IMR-90 (cell line): Measurements from ENCODE around the gene TRIM41. TPM values are rescaled to one million over a fixed set of nuclear protein-coding genes. Genes with fewer than 3 reads are reported as not detected.
A peak's percentile ranks its signal among the peaks of the same experiment; 100 is the strongest.

Experiments used
- ATAC-seq: fragments of 200-7000 bp; cut with Tn5 transposase; 2 replicates; pipeline ENCODE4 v1.9.1; 2020; ENCODE audit warnings: low read depth, mild to moderate bottlenecking, moderate library complexity
- BruUV-seq: library from RNA; stranded (reverse); fragments of 400-500 nt; replicated peaks from 2 replicates; lab custom pipeline; 2021; lab: Mats Ljungman, UMichigan
- CTCF ChIA-PET: fragments of 300-600 bp; formaldehyde crosslinking; extraction: SDS; loops from one replicate; lab custom pipeline; 2021; ENCODE audit warnings: antibody characterized with exemption; lab: Yijun Ruan, JAX
- POLR2A ChIA-PET: fragments of 300-600 bp; sonication (Branson Sonifier 250); formaldehyde crosslinking; loops from one replicate; lab custom pipeline; 2022; ENCODE audit warnings: antibody characterized with exemption; ENCODE audit not compliant: unreplicated experiment; lab: Charles Lee
- DNase-seq: peaks from one replicate; pipeline ENCODE4 v3.0.0; 2013
- H2AFZ ChIP-seq: replicated peaks from 2 replicates; pipeline ENCODE3; 2013; ENCODE audit warnings: low read length, mild to moderate bottlenecking; ENCODE audit not compliant: poor library complexity
- H2AK5ac ChIP-seq: 2 replicates; pipeline ENCODE4 v1.6.1; 2013; ENCODE audit warnings: low read depth, low read length, inconsistent platforms
- H2AK9ac ChIP-seq: replicated peaks from 2 replicates; pipeline ENCODE3; 2013; ENCODE audit warnings: mild to moderate bottlenecking, low read depth, low read length, moderate library complexity; ENCODE audit not compliant: poor library complexity
- H2BK120ac ChIP-seq: 2 replicates; pipeline ENCODE4 v1.6.1; 2013; ENCODE audit warnings: low read depth, low read length, inconsistent platforms
- H2BK15ac ChIP-seq: 3 replicates; pipeline ENCODE4 v1.6.1; 2013; ENCODE audit warnings: low read depth, low read length, inconsistent platforms
- H2BK20ac ChIP-seq: 2 replicates; pipeline ENCODE4 v1.6.1; 2013; ENCODE audit warnings: low read depth, mild to moderate bottlenecking, inconsistent platforms, low read length, moderate library complexity
- H2BK5ac ChIP-seq: 2 replicates; pipeline ENCODE4 v1.6.1; 2013; ENCODE audit warnings: mild to moderate bottlenecking, low read depth, low read length, inconsistent platforms; ENCODE audit not compliant: poor library complexity, severe bottlenecking
- H3K14ac ChIP-seq: replicated peaks from 2 replicates; pipeline ENCODE4 v1.6.1; 2013; ENCODE audit warnings: low read depth, low read length, inconsistent platforms
- H3K18ac ChIP-seq: 2 replicates; pipeline ENCODE4 v1.6.1; 2013; ENCODE audit warnings: low read depth, low read length, control low read depth
- H3K23ac ChIP-seq: 2 replicates; pipeline ENCODE4 v1.6.1; 2013; ENCODE audit warnings: low read depth, low read length, inconsistent platforms
- H3K27ac ChIP-seq: 2 replicates; pipeline ENCODE4 v1.5.1; 2013; ENCODE audit warnings: mild to moderate bottlenecking, control low read depth, low read length; ENCODE audit not compliant: insufficient read depth
- H3K27me3 ChIP-seq: 2 replicates; pipeline ENCODE4 v1.6.1; 2013; ENCODE audit warnings: low read length; ENCODE audit not compliant: control insufficient read depth, insufficient read depth
- H3K36me3 ChIP-seq: 2 replicates; pipeline ENCODE4 v1.6.1; 2013; ENCODE audit warnings: low read length, mixed read lengths; ENCODE audit not compliant: control insufficient read depth, insufficient read depth
- H3K4ac ChIP-seq: 2 replicates; pipeline ENCODE4 v1.6.1; 2013; ENCODE audit warnings: low read depth, low read length, inconsistent platforms
- H3K4me1 ChIP-seq: 2 replicates; pipeline ENCODE4 v1.6.1; 2013; ENCODE audit warnings: low read length, mixed read lengths; ENCODE audit not compliant: control insufficient read depth, insufficient read depth
- H3K4me2 ChIP-seq: 2 replicates; pipeline ENCODE4 v1.6.1; 2013; ENCODE audit warnings: low read depth, mild to moderate bottlenecking, control low read depth, low read length, moderate library complexity
- H3K4me3 ChIP-seq: 2 replicates; pipeline ENCODE4 v1.5.1; 2013; ENCODE audit warnings: low read depth, mild to moderate bottlenecking, control low read depth, low read length, moderate library complexity; ENCODE audit not compliant: insufficient read depth
- H3K56ac ChIP-seq: 2 replicates; pipeline ENCODE4 v1.6.1; 2013; ENCODE audit warnings: low read length, inconsistent platforms; ENCODE audit not compliant: insufficient read depth; ENCODE audit errors: extremely low read depth
- H3K79me1 ChIP-seq, 2 experiments: 2 replicates each; pipeline ENCODE4 v1.6.1; 2013; ENCODE audit warnings: low read length in 2 of 2, inconsistent platforms in 1 of 2, low read depth in 1 of 2
- H3K9ac ChIP-seq: 2 replicates; pipeline ENCODE4 v1.6.1; 2013; ENCODE audit warnings: low read depth, low read length, control low read depth
- H3K9me1 ChIP-seq: 2 replicates; pipeline ENCODE4 v1.6.1; 2013; ENCODE audit warnings: low read length, inconsistent platforms; ENCODE audit not compliant: insufficient read depth
- H3K9me3 ChIP-seq: 2 replicates; pipeline ENCODE4 v1.6.1; 2013; ENCODE audit warnings: low read length; ENCODE audit not compliant: control insufficient read depth, insufficient read depth
- H4K20me1 ChIP-seq: 2 replicates; pipeline ENCODE4 v1.6.1; 2013; ENCODE audit warnings: low read length, inconsistent platforms; ENCODE audit not compliant: insufficient read depth
- H4K5ac ChIP-seq: 2 replicates; pipeline ENCODE4 v1.6.1; 2013; ENCODE audit warnings: mild to moderate bottlenecking, low read depth, low read length, control low read depth
- H4K8ac ChIP-seq, 2 experiments: 2 replicates each; pipeline ENCODE4 v1.6.1; 2013; ENCODE audit warnings: low read depth in 2 of 2, low read length in 2 of 2, control low read depth in 1 of 2, inconsistent platforms in 1 of 2
- H4K91ac ChIP-seq: 2 replicates; pipeline ENCODE4 v1.6.1; 2013; ENCODE audit warnings: low read depth, low read length, inconsistent platforms; ENCODE audit not compliant: insufficient read depth
- BHLHE40 ChIP-seq: fragments of 150-350 bp; IDR thresholded peaks from 2 replicates; pipeline ENCODE4 v1.6.1; 2016; ENCODE audit warnings: mild to moderate bottlenecking, low read depth, low read length
- CEBPB ChIP-seq: IDR thresholded peaks from 2 replicates; pipeline ENCODE4 v1.6.1; 2012; ENCODE audit warnings: low read depth, low read length, improper control_type of control experiment
- CHD1 ChIP-seq: IDR thresholded peaks from 2 replicates; pipeline ENCODE4 v1.6.1; 2012; ENCODE audit warnings: low read depth, low read length, improper control_type of control experiment
- ELK1 ChIP-seq: fragments of 150-350 bp; IDR thresholded peaks from 2 replicates; pipeline ENCODE4 v1.6.1; 2016; ENCODE audit warnings: low read depth, mild to moderate bottlenecking, low read length, moderate library complexity, borderline replicate concordance
- FOS ChIP-seq: fragments of 150-350 bp; IDR thresholded peaks from 2 replicates; pipeline ENCODE4 v1.6.1; 2016; ENCODE audit warnings: low read depth, low read length
- MAZ ChIP-seq: IDR thresholded peaks from 2 replicates; pipeline ENCODE4 v1.6.1; 2012; ENCODE audit warnings: low read depth, mild to moderate bottlenecking, low read length, improper control_type of control experiment, moderate library complexity, borderline replicate concordance
- MXI1 ChIP-seq: IDR thresholded peaks from 2 replicates; pipeline ENCODE4 v1.6.1; 2012; ENCODE audit warnings: low read depth, mild to moderate bottlenecking, low read length, moderate library complexity, borderline replicate concordance
- NFE2L2 ChIP-seq: fragments of 150-350 bp; IDR thresholded peaks from 2 replicates; pipeline ENCODE4 v1.6.1; 2016; ENCODE audit warnings: low read depth, mild to moderate bottlenecking, low read length
- POLR2A ChIP-seq: IDR thresholded peaks from 2 replicates; pipeline ENCODE4 v1.6.1; 2012; ENCODE audit warnings: mild to moderate bottlenecking, low read depth, low read length
- RAD21 ChIP-seq: IDR thresholded peaks from 2 replicates; pipeline ENCODE4 v1.6.1; 2012; ENCODE audit warnings: low read length, improper control_type of control experiment
- RCOR1 ChIP-seq: IDR thresholded peaks from 2 replicates; pipeline ENCODE4 v1.6.1; 2012; ENCODE audit warnings: mild to moderate bottlenecking, low read length, improper control_type of control experiment; ENCODE audit not compliant: insufficient replicate concordance
- RFX5 ChIP-seq: IDR thresholded peaks from 2 replicates; pipeline ENCODE4 v1.8.0; 2012; ENCODE audit warnings: low read depth, mild to moderate bottlenecking, low read length, moderate library complexity
- WGBS, 2 experiments: methylation state at CpG; one replicate each; pipeline versions ENCODE4 v1.1.5 to v1.1.7; 2013; ENCODE audit warnings: missing lambda C conversion rate in 2 of 2; ENCODE audit not compliant: insufficient read length in 1 of 2; ENCODE audit errors: extremely low coverage in 2 of 2; 5-methylcytosine and 5-hydroxymethylcytosine counted together
- dilution Hi-C: fragments of 300-500 bp; cut with HindIII; formaldehyde crosslinking; loops from one replicate; pipeline ENCODE4 v1.14.3; 2018; ENCODE audit warnings: low sequenced_read_pairs; ENCODE audit not compliant: unreplicated experiment
- in situ Hi-C: fragments of 300-500 bp; cut with MboI; formaldehyde crosslinking; loops from 3 replicates; pipeline ENCODE4 v1.14.3; 2019; ENCODE audit warnings: low sequenced_read_pairs, inconsistent platforms, mixed read lengths
- intact Hi-C: fragments of 100-400 bp; cut with micrococcal nuclease; formaldehyde crosslinking; loops from 2 replicates; pipeline ENCODE4 v1.10.0; 2022
- polyA plus RNA-seq, 3 experiments: library from polyadenylated mRNA; depleted of rRNA; stranded (reverse); fragments of >200 nt; gene quantifications; 2 replicates each; pipeline ENCODE4 v1.2.3, GENCODE V29; 2012; ENCODE audit warnings: low replicate concordance in 1 of 3
- total RNA-seq: library from RNA; depleted of rRNA; stranded (reverse); fragments of >200 nt; gene quantifications from 2 replicates; pipeline ENCODE4 v1.2.3, GENCODE V29; 2012
- TF ChIP-seq, protein P1 (sequence below): conservative IDR thresholded peaks from 2 replicates; pipeline ENCODE4 v1.5.1; 2012; ENCODE audit warnings: mild to moderate bottlenecking, low read depth, low read length, improper control_type of control experiment
- TF ChIP-seq, protein P2 (sequence below): fragments of 150-350 bp; IDR thresholded peaks from 2 replicates; pipeline ENCODE4 v1.6.1; 2017; ENCODE audit warnings: mild to moderate bottlenecking, antibody characterized with exemption, low read length, low read depth

TRIM41 gene
- total and polyA plus RNA-seq, 2 of the 4 experiments (the other 2 are of a cell fraction) = 5.9 to 15.7 TPM

GRCh38 chr5:181224390-181225229 lies 1.5 kb downstream of the TRIM41 start:
- Histone ChIP-seq H2BK5ac (peak overlapping the region; percentile 94), H2AK5ac (peak overlapping the region; percentile 98), H3K79me1 (peaks cover 20 to 40% of the 10 kb centered on the region in 2 experiments), H3K9me3 (no peaks in the 10 kb centered on the region), H4K5ac (peak overlapping the region; percentile 72), H2BK15ac (peak overlapping the region; percentile 30; the same call in 1 of the 3 replicates), H2AFZ (peak overlapping the region; percentile 99), H2BK120ac (no peak overlapping the region), H3K18ac (no peak overlapping the region), H3K4me2 (peak overlapping the region; percentile 97), H3K9ac (peak overlapping the region; percentile 80), H3K27me3 (no peaks in the 10 kb centered on the region), H4K8ac (peak overlapping the region; percentile 68 to 99; a peak in 3 of 4 replicates), H3K27ac (peak overlapping the region; percentile 92), H3K36me3 (peaks cover 6% of the 10 kb centered on the region), H4K20me1 (peaks cover 10% of the 10 kb centered on the region), H3K4ac (peak overlapping the region; percentile 97), H3K4me1 (peaks cover 6% of the 10 kb centered on the region), H3K9me1 (peaks cover 14% of the 10 kb centered on the region), H3K23ac (peak overlapping the region; percentile 14), H3K56ac (0 out of 2 replicates have a peak overlapping the region, but pooled peaks have one; percentile 84), H3K4me3 (peak overlapping the region; percentile 82), H4K91ac (peak overlapping the region; percentile 84), H2BK20ac (no peak overlapping the region), H2AK9ac (peak overlapping the region; percentile 100), H3K14ac (peak overlapping the region; percentile 89)
- DNase-seq = no peak
- ChIA-PET CTCF (no interaction called here), POLR2A (interaction anchor here (0.8 kb wide), 1 partner anchor 12 kb away, joined by 3 read pairs; no protein-coding TSS in a partner anchor)
- in situ Hi-C loops (no loop called here), dilution Hi-C loops (no loop called here), intact Hi-C loops (no loop called here)
- ATAC-seq = no peak
- BruUV-seq = no TSS peak
- WGBS, 2 experiments = 89% methylated on average over 7 of the region's 22 CpGs; no CpG with 5 or more reads in 1 of the 2 experiments
- TF ChIP-seq POLR2A = no peak
- TF ChIP-seq, protein P1, sequence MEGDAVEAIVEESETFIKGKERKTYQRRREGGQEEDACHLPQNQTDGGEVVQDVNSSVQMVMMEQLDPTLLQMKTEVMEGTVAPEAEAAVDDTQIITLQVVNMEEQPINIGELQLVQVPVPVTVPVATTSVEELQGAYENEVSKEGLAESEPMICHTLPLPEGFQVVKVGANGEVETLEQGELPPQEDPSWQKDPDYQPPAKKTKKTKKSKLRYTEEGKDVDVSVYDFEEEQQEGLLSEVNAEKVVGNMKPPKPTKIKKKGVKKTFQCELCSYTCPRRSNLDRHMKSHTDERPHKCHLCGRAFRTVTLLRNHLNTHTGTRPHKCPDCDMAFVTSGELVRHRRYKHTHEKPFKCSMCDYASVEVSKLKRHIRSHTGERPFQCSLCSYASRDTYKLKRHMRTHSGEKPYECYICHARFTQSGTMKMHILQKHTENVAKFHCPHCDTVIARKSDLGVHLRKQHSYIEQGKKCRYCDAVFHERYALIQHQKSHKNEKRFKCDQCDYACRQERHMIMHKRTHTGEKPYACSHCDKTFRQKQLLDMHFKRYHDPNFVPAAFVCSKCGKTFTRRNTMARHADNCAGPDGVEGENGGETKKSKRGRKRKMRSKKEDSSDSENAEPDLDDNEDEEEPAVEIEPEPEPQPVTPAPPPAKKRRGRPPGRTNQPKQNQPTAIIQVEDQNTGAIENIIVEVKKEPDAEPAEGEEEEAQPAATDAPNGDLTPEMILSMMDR = no peak
- TF ChIP-seq MAZ = no peak
- no peak for TF ChIP-seq BHLHE40
- TF ChIP-seq NFE2L2 = no peak
- TF ChIP-seq CEBPB = no peak
- TF ChIP-seq MXI1 = no peak
- TF ChIP-seq RCOR1 = no peak
- no peak for TF ChIP-seq RAD21
- no peak for TF ChIP-seq RFX5
- TF ChIP-seq FOS = no peak
- TF ChIP-seq, protein P2, sequence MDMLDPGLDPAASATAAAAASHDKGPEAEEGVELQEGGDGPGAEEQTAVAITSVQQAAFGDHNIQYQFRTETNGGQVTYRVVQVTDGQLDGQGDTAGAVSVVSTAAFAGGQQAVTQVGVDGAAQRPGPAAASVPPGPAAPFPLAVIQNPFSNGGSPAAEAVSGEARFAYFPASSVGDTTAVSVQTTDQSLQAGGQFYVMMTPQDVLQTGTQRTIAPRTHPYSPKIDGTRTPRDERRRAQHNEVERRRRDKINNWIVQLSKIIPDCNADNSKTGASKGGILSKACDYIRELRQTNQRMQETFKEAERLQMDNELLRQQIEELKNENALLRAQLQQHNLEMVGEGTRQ = no peak
- no peak for TF ChIP-seq ELK1
- TF ChIP-seq CHD1 = no peak
